ENCODE measurements around the gene SDR42E1.
"Not testable (repeated sequence)": the region's sequence is repeated elsewhere in the genome, so short reads cannot be mapped to it uniquely, and the experiment has no call there.

SDR42E1 gene

GRCh38 chr16:82027629-82028064 lies 16.4 kb upstream of the SDR42E1 start:
- DNase-seq (ENCODE audit: insufficient read length, low spot score) (no peak), FAIRE-seq (no peak)
- TF ChIP-seq POLR2A (IDR thresholded peaks at IDR 0.05; ENCODE audit: low read depth, low read length): no peak

- no peak for DNase-seq (ENCODE audit: insufficient read length, low spot score)
- TF ChIP-seq POLR2A (IDR thresholded peaks at IDR 0.05; ENCODE audit: low read depth, low read length): no peak
- no peak for FAIRE-seq
Measured at GRCh38 chr16:82024883-82025282, 13.6 kb upstream of the SDR42E1 start.

GRCh38 chr16:82024316-82024715 lies 13.0 kb upstream of the SDR42E1 start:
- TF ChIP-seq POLR2A (IDR thresholded peaks at IDR 0.05; ENCODE audit: low read depth, low read length): no peak
- DNase-seq (ENCODE audit: insufficient read length, low spot score): no peak
- no peak for FAIRE-seq

GRCh38 chr16:82023206-82023605 lies 11.9 kb upstream of the SDR42E1 start:
- no peak for TF ChIP-seq POLR2A (IDR thresholded peaks at IDR 0.05; ENCODE audit: low read depth, low read length)

GRCh38 chr16:82020051-82020450 lies 8.8 kb upstream of the SDR42E1 start:
- no peak for TF ChIP-seq POLR2A (IDR thresholded peaks at IDR 0.05; ENCODE audit: low read depth, low read length)
- DNase-seq (ENCODE audit: insufficient read length, low spot score) (no peak), FAIRE-seq (no peak)

More at GRCh38 chr16:82023206-82023605, 11.9 kb upstream of the SDR42E1 start:
- DNase-seq (ENCODE audit: insufficient read length, low spot score) (no peak), FAIRE-seq (no peak)

GRCh38 chr16:82019535-82019934 lies 8.3 kb upstream of the SDR42E1 start:
- FAIRE-seq: no peak
- DNase-seq (ENCODE audit: insufficient read length, low spot score): no peak
- TF ChIP-seq POLR2A (IDR thresholded peaks at IDR 0.05; ENCODE audit: low read depth, low read length): no peak

GRCh38 chr16:82017911-82018568 lies 6.8 kb upstream of the SDR42E1 start:
- DNase-seq (ENCODE audit: insufficient read length, low spot score) (no peak), FAIRE-seq (no peak)
- no peak for TF ChIP-seq POLR2A (IDR thresholded peaks at IDR 0.05; ENCODE audit: low read depth, low read length)

- no peak for TF ChIP-seq POLR2A (IDR thresholded peaks at IDR 0.05; ENCODE audit: low read depth, low read length)
- DNase-seq (ENCODE audit: insufficient read length, low spot score) (no peak), FAIRE-seq (no peak)
Measured at GRCh38 chr16:82016964-82017363, 5.7 kb upstream of the SDR42E1 start.

- FAIRE-seq (no peak), DNase-seq (ENCODE audit: insufficient read length, low spot score) (peak; percentile 28)
Measured at GRCh38 chr16:82016263-82016662, 5.0 kb upstream of the SDR42E1 start.

GRCh38 chr16:82013139-82013538 lies 1.9 kb upstream of the SDR42E1 start:
- FAIRE-seq: no peak
- no peak for TF ChIP-seq POLR2A (IDR thresholded peaks at IDR 0.05; ENCODE audit: low read depth, low read length)
- DNase-seq (ENCODE audit: insufficient read length, low spot score): no peak

More at GRCh38 chr16:82016263-82016662, 5.0 kb upstream of the SDR42E1 start:
- TF ChIP-seq POLR2A (IDR thresholded peaks at IDR 0.05; ENCODE audit: low read depth, low read length): no peak

GRCh38 chr16:82010649-82011048 lies 621 bp downstream of the SDR42E1 start:
- no peak for DNase-seq (ENCODE audit: insufficient read length, low spot score)
- no peak for TF ChIP-seq POLR2A (IDR thresholded peaks at IDR 0.05; ENCODE audit: low read depth, low read length)
- FAIRE-seq: no peak

- DNase-seq (ENCODE audit: insufficient read length, low spot score); FAIRE-seq: not testable (repeated sequence)
Measured at GRCh38 chr16:82009789-82010188, 1.5 kb downstream of the SDR42E1 start.

- FAIRE-seq (no peak), DNase-seq (ENCODE audit: insufficient read length, low spot score) (no peak)
- TF ChIP-seq POLR2A (IDR thresholded peaks at IDR 0.05; ENCODE audit: low read depth, low read length): no peak
Measured at GRCh38 chr16:82008957-82009592, 2.2 kb downstream of the SDR42E1 start.

GRCh38 chr16:82007189-82007588 lies 4.1 kb downstream of the SDR42E1 start:
- FAIRE-seq (no peak), DNase-seq (ENCODE audit: insufficient read length, low spot score) (no peak)
- no peak for TF ChIP-seq POLR2A (IDR thresholded peaks at IDR 0.05; ENCODE audit: low read depth, low read length)

- no peak for DNase-seq (ENCODE audit: insufficient read length, low spot score)
- FAIRE-seq: no peak
- no peak for TF ChIP-seq POLR2A (IDR thresholded peaks at IDR 0.05; ENCODE audit: low read depth, low read length)
Measured at GRCh38 chr16:82006036-82006435, 5.2 kb downstream of the SDR42E1 start.
